RKO (cell line): Measurements from ENCODE around the gene LSM12.

ENCODE experiments used
- DNase-seq: peaks from one replicate; pipeline ENCODE4 v3.0.0-alpha.2; 2016; ENCODE audit warnings: low spot score

LSM12 gene

GRCh38 chr17:43987131-43988021, 79.1 kb downstream of the LSM12 start:
- no peak for DNase-seq

DNA sequence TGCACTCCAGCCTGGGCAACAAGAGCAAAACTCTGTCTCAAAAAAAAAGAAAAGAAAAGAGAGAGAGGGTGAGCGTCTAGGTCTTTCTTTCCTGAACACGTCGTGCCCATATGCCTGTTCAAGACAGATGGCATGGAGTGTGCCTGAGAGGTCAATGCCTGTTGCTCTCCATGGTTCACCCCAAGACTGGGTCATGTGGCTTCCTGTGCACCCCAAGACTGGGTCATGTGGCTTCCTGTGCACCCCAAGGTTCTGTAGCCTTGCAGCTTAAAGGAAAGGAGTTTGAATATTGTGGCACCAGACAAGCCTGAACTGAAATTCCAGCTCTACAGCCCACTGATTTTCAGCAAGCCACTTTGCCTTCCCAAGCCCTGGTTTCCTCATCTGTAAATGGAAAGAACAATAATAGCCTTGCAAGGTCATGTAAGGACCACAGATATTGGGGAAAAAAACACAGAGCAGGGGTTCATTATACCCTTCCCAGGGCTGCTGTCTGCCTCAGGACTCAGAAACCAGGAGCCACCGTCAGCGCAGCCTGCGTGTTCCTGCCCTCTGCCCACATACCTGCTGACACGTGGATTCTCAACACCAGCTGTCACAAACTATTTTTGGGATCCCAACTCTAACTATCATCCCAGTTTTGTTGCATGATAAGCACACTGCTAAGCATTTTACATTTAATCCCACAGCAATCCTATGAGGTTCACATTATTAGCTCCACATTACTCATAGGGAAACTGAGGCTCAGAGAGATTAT, 80.1 kb downstream of the LSM12 start:
- no peak for DNase-seq

GRCh38 chr17:43984521-43984920, 82.0 kb downstream of the LSM12 start:
- no peak for DNase-seq
